Measurements from ENCODE around the gene KRTAP16-1. TPM values are rescaled to one million over a fixed set of nuclear protein-coding genes. Genes with fewer than 3 reads are reported as not detected.

Gene KRTAP16-1
- total RNA-seq, 1 experiment from 2014 or later, result not detected

- TF ChIP-seq, protein P1, sequence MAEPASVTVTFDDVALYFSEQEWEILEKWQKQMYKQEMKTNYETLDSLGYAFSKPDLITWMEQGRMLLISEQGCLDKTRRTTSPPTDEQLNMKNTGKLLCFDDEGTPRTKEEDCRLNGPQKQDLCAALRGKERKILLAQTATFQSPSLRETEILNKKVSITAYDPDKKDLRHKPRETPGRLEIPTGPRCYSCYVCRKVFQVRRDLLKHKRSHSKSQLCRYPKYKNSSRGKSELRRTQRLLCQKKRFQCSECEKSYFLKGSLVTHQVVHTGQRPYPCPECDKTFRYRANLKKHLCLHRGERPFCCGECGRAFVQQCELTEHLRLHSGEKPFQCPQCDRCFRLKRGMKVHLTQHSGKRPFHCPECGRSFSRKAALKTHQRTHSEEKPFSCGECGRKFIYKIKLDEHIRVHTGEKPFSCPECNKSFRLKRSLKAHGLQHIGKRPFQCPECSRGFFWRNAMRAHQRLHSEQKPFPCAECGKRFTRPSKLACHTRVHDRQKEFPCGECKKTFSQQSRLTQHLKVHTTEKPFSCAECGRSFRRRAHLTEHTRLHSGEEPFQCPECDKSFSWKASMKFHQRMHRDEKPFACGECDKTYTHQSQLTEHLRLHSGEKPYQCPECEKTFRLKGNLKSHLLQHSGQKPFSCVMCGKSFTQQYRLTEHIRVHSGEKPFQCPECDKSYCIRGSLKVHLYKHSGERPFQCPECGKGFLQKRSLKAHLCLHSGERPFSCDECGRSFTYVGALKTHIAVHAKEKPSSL (CRISPR knock-in tag; conservative IDR thresholded peaks at IDR 0.05), result no peak
- TF ChIP-seq ZNF219 (CRISPR knock-in tag; IDR thresholded peaks at IDR 0.05; ENCODE audit: borderline replicate concordance) (no peak), RORB (CRISPR knock-in tag; IDR thresholded peaks at IDR 0.05) (no peak), HMGA2 (CRISPR knock-in tag; IDR thresholded peaks at IDR 0.05) (no peak), ZMAT4 (CRISPR knock-in tag; IDR thresholded peaks at IDR 0.05) (no peak), ATF1 (CRISPR knock-in tag; IDR thresholded peaks at IDR 0.05) (no peak), NR3C1 (CRISPR knock-in tag; conservative IDR thresholded peaks at IDR 0.05; ENCODE audit: low read depth) (no peak)
These were observed 6.2 kb upstream of the KRTAP16-1 start, which contains the start of gene KRTAP17-1 (continued) for GRCh38 chr17:41315204-41315794.

DNA sequence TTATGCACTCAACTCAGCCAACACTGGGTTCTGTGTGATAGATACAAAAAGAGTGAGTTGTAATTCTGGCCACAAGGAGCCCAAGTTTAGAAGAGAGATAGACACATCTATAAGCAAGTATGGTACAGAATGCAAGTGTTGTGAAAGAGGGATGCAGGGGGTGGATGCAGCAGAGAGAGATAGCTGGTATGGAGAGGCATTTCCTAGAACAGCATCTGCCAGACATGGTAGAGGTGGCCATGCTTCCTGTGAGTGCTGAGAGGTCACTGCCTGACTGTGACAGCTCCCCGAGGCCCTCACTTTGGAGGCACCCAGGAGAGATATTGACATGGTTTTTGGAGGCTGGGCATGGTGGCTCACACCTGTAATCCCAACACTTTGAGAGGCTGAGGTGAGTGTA is 2.0 kb upstream of the KRTAP16-1 start:
- ATAC-seq, result no peak
- no peaks in the 10 kb centered on the region for H3K4me1 Mint-ChIP-seq
- no peak for DNase-seq (ENCODE audit: low spot score)
- H3K27ac Mint-ChIP-seq, result no peak overlapping the region
- no peak overlapping the region for H3K4me3 Mint-ChIP-seq
- no peaks in the 10 kb centered on the region; the same call in none of the 2 replicates for H3K27me3 Mint-ChIP-seq (ENCODE audit: low read depth)
- CTCF ChIA-PET, result no interaction called here
- H3K9me3 Mint-ChIP-seq, result no peaks in the 10 kb centered on the region
- H3K36me3 Mint-ChIP-seq, result no peaks in the 10 kb centered on the region
- TF ChIP-seq OVOL2 (CRISPR knock-in tag; IDR thresholded peaks at IDR 0.05; ENCODE audit: borderline replicate concordance), result no peak
- TF ChIP-seq, protein P2, sequence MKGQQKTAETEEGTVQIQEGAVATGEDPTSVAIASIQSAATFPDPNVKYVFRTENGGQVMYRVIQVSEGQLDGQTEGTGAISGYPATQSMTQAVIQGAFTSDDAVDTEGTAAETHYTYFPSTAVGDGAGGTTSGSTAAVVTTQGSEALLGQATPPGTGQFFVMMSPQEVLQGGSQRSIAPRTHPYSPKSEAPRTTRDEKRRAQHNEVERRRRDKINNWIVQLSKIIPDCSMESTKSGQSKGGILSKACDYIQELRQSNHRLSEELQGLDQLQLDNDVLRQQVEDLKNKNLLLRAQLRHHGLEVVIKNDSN (CRISPR knock-in tag; IDR thresholded peaks at IDR 0.05), result no peak
- TF ChIP-seq MXD4 (CRISPR knock-in tag; IDR thresholded peaks at IDR 0.05; ENCODE audit: borderline replicate concordance), result no peak
- no peak for TF ChIP-seq JUN (CRISPR knock-in tag; IDR thresholded peaks at IDR 0.05)
- TF ChIP-seq E2F4 (CRISPR knock-in tag; IDR thresholded peaks at IDR 0.05; ENCODE audit: borderline replicate concordance, low read depth), result no peak
- no peak for TF ChIP-seq ESRRA (CRISPR knock-in tag; IDR thresholded peaks at IDR 0.05; ENCODE audit: borderline replicate concordance)
- no peak for TF ChIP-seq HMGXB4 (CRISPR knock-in tag; IDR thresholded peaks at IDR 0.05)
- no peak for TF ChIP-seq IRF2 (CRISPR knock-in tag; IDR thresholded peaks at IDR 0.05; ENCODE audit: borderline replicate concordance, low read depth)
- TF ChIP-seq ZNF423 (CRISPR knock-in tag; IDR thresholded peaks at IDR 0.05), result no peak
- TF ChIP-seq ARID4B (CRISPR knock-in tag; IDR thresholded peaks at IDR 0.05; ENCODE audit: borderline replicate concordance), result no peak
- TF ChIP-seq ZNF219 (CRISPR knock-in tag; IDR thresholded peaks at IDR 0.05; ENCODE audit: borderline replicate concordance), result no peak
- TF ChIP-seq, protein P3, sequence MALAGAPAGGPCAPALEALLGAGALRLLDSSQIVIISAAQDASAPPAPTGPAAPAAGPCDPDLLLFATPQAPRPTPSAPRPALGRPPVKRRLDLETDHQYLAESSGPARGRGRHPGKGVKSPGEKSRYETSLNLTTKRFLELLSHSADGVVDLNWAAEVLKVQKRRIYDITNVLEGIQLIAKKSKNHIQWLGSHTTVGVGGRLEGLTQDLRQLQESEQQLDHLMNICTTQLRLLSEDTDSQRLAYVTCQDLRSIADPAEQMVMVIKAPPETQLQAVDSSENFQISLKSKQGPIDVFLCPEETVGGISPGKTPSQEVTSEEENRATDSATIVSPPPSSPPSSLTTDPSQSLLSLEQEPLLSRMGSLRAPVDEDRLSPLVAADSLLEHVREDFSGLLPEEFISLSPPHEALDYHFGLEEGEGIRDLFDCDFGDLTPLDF (CRISPR knock-in tag; IDR thresholded peaks at IDR 0.05), result no peak
- TF ChIP-seq ZBTB43 (CRISPR knock-in tag; IDR thresholded peaks at IDR 0.05), result no peak
- POLR2A ChIA-PET, result no interaction called here
